Fibroblast of skin of right biceps (primary cell): Measurements from ENCODE around the gene ARL5C.

Source experiments
- DNase-seq: peaks from one replicate; pipeline ENCODE4 v3.0.0-alpha.2; 2013

The ARL5C gene

GRCh38 chr17:39165178-39165840, 652 bp downstream of the ARL5C start:
- DNase-seq = no peak

- peak; percentile 96 for DNase-seq
Observed at GRCh38 chr17:39164675-39165143, 1.3 kb downstream of the ARL5C start.

DNA sequence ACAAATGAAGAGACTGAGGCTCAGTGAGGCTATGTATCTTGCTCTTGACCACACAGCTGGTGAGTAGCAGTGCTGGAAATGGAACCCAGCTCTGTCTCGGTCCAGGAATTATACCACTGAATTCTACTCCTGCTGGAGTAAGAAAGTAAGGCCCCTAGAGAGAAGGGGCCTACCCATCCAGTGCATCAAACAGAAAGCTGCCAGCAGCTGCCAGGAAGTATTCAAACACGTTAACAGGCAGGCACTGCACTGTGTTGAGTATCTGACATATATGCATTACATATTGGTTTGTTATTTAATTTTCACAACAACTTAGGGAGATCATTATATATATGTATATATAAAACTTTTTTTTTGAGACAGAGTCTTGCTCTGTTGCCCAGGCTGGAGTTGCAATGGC, 4.0 kb downstream of the ARL5C start:
- no peak for DNase-seq

DNA sequence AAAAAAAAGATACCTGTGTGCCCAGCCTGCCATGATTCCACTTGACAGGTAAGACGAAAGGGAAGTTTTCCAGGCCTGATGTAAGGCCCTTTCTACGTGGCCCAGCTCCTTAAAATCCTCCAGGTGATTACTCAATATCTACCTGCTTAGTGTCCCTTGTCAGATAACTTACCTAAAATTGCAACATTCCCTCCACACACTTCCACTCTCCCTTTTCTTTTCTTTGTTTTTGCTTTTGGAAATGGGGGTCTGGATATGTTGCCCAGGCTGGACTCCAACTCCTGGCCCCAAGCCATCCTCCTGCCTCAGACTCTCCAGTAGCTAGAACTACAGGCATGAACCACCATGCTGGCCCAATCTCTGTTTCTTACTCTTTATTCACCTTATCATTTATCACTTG, 7.3 kb downstream of the ARL5C start:
- no peak for DNase-seq

DNA sequence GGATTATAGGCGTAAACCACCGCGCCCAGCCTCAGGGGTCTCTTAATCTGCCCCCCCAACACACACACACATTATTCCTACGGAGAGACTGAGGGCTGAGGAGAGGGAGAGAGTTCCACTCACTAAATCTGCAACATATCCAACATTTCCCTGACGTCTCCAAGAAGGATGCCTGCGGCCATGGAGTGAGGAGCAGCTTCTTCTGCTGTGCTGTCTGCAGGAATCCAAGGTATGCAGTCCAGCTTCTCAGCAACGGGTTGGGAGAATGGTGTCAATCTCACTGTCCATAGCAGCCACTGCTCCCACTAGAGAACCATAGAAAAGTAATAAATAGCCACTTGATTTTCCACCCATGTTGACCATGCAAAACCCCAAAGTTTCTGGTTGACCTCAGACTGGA, 9.5 kb downstream of the ARL5C start:
- no peak for DNase-seq

DNA sequence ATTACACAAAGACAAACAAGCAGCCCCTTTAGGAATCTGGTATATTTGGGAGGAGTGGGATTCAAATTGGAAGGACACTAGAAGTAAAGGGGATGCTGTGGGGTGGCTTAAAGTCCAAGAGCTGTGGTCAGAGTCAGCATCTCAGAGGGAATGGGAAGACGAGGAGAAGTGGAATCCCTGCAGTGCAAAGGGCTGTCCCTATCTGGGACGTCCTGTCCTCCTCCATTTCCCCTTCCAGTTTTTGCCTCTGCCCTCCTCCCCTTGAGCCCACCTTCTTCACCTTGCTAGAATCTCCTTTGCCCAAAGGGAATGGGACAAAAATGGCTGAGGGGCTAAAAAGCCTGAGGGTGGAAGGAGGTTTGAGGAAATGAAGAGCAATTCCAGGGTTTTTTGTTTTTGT, 10.3 kb downstream of the ARL5C start:
- no peak for DNase-seq

GRCh38 chr17:39153599-39154051, 12.3 kb downstream of the ARL5C start:
- peak; percentile 88 for DNase-seq

DNA sequence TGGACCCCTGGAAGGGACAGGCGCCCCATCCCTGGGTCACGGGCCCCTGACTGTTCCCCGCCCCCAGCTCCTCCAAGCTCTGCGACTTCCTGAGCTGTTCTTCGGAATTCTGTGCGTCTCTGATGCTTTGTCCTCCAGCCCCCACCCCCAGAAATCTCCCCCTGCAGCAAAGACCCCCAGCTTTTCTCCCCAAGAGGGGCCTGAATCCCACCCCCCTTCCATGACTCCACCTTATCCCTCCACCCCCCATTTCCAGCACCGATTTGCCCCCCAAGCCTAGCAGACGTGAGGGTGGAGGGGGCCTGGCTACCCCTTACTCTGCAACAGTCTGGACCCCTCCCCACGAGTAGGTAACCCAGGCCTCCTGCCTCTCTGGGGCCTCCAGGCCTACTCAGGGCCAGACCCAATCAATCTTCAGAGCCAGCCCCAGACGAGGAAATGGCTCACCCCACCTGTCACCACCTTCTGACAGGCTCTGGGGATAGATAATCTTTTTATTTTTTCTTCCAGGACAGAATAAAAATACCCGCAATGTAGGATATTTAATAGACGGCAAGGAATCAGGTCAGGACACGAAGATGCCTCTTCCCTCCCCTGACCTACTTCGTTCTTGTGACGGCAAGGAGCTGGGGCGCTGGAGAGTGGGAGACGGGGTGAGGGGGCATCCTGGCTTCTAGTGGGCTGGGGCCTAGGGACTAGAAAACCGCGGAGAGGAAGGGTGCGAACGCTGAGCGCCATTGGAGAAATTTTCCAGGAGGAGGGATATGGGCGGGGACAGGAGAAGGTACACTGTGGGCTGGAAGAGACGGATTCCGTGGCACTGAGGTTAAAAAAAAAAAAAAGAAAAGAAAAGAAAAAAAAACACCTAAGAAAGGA, 13.8 kb downstream of the ARL5C start:
- DNase-seq = peak; percentile 48

DNA sequence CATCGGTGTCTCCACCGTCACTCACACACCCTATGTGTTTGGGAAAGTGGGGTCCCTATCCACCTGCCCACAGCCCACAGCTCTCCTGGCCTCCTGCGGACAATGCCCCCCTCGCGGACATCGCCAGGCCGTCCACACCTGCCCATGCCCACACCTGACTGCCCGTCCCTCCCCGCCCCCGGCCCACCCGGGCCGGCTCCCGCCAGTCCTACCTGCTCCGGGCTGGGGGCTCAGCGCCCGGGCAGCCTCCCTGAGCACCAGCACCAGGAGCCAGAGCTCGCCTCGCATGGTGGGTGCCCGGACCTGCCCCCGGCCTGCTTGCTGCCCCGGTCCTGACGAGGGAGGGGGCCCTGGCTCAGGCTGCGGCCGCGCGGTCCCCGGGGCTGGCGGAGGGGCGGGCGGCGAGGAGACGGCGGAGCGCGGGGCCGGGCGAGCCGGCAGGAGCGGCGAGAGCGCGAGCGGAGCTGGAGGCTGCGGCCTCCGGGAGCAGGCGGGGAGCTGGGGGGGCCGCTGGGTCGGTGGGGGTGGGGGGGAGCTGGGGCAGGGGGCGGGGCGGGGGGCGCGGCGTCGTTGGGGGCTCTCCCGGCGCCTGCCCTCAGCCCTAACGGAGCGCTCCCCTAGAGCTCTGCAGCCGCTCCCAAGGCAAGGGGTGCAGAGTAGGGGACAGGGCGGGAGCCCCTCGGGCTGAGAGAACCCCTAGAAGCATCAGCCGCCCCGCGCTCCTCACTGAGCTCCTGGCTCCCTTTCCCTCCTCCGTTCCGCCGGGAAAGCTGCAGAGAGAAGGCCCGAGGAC, 14.6 kb downstream of the ARL5C start, which contains the start of gene PLXDC1:
TSS of gene PLXDC1 (minus strand) at position 488 of the 793 bp plus-strand sequence. CDS start at position 288, 200 bp downstream.
- no peak for DNase-seq

- no peak for DNase-seq
Observed at GRCh38 chr17:39150795-39151149, 15.2 kb downstream of the ARL5C start.

- no peak for DNase-seq
Observed at GRCh38 chr17:39150104-39150634, 15.8 kb downstream of the ARL5C start.

- no peak for DNase-seq
Observed at GRCh38 chr17:39147221-39148185, 18.5 kb downstream of the ARL5C start.

DNA sequence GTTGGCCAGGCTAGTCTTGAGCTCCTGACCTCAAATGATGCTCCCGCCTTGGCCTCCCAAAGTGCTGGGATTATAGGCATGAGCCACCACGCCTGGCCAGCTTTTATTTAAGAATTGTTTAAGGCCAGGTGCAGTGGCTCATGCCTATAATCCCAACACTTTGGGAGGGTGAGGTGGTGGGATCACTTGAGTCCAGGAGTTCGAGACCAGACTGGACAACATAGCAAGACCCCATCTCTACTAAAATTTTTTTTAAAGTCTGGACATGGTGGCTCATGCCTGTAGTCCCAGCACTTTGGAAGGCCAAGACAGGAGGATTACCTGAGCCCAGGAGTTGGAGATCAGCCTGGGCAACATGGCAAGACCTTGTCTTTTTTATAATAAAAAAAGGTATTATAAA, 19.7 kb downstream of the ARL5C start:
- no peak for DNase-seq

DNA sequence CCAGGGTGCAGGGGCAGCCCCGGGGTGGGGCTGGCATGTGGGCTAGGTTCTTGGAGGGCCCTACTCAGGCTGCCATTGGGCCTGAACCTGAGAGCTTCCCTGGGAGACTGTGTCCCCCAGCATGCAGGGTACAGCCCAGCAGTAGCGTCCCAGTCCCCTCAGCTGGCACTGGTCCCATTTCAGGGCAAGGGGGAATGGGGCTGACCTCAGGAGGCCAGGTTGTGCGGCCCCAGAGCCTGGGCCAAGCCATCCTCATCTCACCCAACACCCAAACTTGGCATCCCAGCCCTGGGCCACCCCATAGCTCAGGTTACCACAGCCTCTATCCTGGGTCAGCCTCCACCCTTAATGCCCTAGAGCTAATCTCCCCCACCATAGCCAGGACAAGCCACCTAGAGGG, 20.8 kb downstream of the ARL5C start:
- DNase-seq = no peak

DNA sequence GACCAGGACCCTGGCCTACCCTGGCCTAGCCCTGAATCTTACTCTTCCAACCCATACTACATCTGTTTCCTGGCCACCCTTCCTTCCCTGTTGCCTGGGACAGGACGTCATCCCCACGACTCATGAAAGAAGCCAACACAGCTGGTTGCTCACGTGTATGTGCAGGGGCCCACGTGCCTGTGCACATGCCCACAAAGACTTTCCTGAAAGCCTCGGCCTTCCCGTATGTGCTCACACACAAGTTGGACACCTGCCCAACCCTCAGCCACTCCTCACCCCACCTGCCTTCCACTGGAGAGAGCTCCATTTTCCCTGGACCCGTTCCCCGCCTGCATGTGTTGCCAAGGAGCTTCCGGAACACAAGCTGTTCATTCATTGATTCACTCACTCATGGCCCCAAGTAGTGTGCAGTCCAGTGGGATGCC, 21.5 kb downstream of the ARL5C start:
- DNase-seq = peak; percentile 87

DNA sequence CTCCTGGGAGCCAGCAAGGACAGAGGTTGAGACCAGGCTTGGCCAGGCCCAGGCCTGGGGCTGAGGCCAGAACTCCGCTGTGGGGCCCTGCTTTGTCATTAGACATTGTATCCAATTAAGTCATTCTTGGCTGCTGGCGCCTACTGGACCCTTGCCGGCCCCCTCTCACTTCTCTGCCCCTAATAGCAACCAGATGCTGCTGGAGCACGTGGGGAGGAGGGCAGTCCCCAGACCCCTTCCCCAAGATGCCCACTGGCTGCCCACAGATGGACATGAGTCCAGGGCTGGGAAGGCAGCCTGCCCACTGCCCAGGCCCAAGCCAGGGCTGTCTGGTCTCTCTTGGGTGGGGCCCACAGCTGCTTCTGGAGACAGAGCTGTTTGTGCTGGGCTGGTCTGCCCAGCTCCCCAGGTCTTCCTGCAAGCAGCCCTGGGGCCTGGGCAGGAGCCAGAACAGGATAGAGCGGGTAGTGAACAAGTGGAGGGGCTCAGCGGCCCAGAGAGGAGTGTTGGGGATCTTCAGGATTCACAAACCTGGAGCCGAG, 22.3 kb downstream of the ARL5C start:
- no peak for DNase-seq

DNA sequence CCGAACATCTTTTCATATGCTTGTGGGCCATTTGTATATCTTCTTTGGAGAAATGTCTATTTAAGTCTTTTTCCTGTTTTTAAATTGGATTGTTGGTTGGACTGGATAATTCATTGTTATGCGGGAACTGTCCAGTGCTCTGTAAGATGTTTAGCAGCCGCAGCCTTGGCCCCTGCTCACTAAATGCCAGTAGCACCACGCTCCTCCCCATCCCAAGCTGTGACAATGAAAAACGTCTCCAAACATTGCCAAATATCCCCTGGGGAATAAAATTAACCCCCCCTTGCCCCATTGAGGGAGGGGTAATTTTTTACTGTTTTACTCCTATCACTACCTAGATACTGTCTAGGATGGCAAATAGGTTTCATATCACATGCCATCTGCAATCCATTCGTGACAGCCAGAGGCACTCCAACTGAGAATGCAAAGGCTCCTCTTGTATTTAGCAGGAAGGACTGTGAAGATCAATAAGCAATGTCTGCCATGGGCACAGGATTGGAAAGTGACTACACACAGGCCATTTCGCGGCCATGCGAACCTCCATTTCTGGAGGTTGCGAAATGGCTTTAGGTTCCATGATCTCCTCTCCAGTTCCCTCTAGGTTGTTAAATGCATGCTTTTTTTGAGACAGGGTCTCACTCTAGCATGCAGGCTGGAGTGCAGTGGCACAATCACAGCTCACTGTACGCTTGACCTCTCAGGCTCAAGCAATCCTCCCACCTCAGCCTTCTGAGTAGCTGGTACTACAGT, 23.9 kb downstream of the ARL5C start:
- DNase-seq = no peak

DNA sequence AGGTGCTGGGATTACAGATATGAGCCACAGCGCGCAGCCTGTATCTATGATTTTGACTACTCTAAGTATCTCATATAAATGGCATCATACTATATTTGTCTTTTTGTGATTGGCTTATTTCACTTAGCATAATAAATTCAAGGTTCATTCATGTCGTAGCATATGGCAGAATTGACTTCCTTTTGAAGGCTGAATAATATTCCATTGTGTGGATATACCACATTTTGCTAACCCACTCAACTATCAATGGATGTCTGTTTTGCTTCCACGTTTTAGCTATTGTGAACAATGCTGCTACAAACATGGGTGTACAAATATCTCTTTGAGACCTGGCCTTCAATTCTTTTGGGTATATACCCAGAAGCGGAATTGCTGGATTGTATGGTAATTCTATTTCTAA, 24.7 kb downstream of the ARL5C start:
- no peak for DNase-seq

- no peak for DNase-seq
Observed at GRCh38 chr17:39139561-39139960, 26.4 kb downstream of the ARL5C start.

DNA sequence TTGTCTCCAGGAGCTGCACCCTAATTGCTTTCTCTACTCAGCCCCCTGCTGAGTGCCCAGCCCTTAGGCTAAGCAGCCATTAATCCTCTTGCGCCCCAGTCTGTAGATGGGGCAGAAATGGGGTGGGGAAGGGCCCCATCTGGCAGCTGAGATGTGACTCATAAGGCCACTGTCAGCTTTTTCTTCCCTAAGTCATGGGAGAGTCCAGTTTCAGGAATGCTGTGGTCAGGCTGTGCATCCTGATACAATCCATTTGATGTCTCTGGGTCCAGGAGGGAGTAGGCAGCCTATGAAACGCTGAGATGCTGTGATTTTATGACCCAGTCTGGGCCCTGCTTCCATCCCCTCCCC, 26.8 kb downstream of the ARL5C start:
- DNase-seq = peak; percentile 89
